C4-2B (cell line): ENCODE results near the gene TNFRSF8.

ENCODE experiments used
- CTCF ChIP-seq: fragments of 450-650 bp; conservative IDR thresholded peaks from 2 replicates; pipeline ENCODE4 v1.5.1; 2017; ENCODE audit warnings: mild to moderate bottlenecking
- ZFX ChIP-seq: fragments of 450-650 bp; IDR thresholded peaks from 2 replicates; pipeline ENCODE4 v1.6.1; 2017

- TF ChIP-seq CTCF (no peak), ZFX (no peak)
Measured at GRCh38 chr1:12147201-12147701, 84.1 kb downstream of the TNFRSF8 start.
